Measurements from ENCODE around the gene SH2D6. TPM values are rescaled to one million over a fixed set of nuclear protein-coding genes. Genes with fewer than 3 reads are reported as not detected.

SH2D6 gene
- total RNA-seq, 2 experiments from 2014 or later: 0.30 TPM; not detected in 1

- Mint-ChIP-seq H3K4me1 (ENCODE audit: low read depth) (no peaks in the 10 kb centered on the region), H3K27me3 (no peaks in the 10 kb centered on the region), H3K9me3 (no peaks in the 10 kb centered on the region), H3K36me3 (ENCODE audit: low read depth) (peaks cover 40% of the 10 kb centered on the region), H3K4me3 (no peak overlapping the region), H3K27ac (no peak overlapping the region)
- DNase-seq (no peak), ATAC-seq (ENCODE audit: poor library complexity) (no peak)
- H3K4me3 ChIP-seq (ENCODE audit: low read length): no peak overlapping the region
- no peaks in the 10 kb centered on the region for H3K27me3 ChIP-seq (ENCODE audit: control insufficient read depth in 1 of 2, insufficient read depth in 2 of 2, low read length in 2 of 2)
- peaks cover 0 to 5% of the 10 kb centered on the region in 2 experiments for H3K9me3 ChIP-seq (ENCODE audit: control insufficient read depth in 1 of 2, insufficient read depth in 1 of 2, low read length in 2 of 2)
- no peak for TF ChIP-seq CTCF (IDR thresholded peaks at IDR 0.05)
- peaks cover 23% of the 10 kb centered on the region for H3K36me3 ChIP-seq (ENCODE audit: insufficient read depth, low read length)
- no peak overlapping the region for H3K27ac ChIP-seq (ENCODE audit: low read depth in 1 of 2, low read length in 2 of 2)
- CTCF ChIA-PET: no interaction called here
- POLR2A ChIA-PET: no interaction called here
- intact Hi-C loops (cut with DNase I, micrococcal nuclease): no loop called here
- H3K4me1 ChIP-seq (ENCODE audit: insufficient read depth, low read length): no peaks in the 10 kb centered on the region
Measured at GRCh38 chr2:85371045-85371444, 47.5 kb upstream of the SH2D6 start.

DNA sequence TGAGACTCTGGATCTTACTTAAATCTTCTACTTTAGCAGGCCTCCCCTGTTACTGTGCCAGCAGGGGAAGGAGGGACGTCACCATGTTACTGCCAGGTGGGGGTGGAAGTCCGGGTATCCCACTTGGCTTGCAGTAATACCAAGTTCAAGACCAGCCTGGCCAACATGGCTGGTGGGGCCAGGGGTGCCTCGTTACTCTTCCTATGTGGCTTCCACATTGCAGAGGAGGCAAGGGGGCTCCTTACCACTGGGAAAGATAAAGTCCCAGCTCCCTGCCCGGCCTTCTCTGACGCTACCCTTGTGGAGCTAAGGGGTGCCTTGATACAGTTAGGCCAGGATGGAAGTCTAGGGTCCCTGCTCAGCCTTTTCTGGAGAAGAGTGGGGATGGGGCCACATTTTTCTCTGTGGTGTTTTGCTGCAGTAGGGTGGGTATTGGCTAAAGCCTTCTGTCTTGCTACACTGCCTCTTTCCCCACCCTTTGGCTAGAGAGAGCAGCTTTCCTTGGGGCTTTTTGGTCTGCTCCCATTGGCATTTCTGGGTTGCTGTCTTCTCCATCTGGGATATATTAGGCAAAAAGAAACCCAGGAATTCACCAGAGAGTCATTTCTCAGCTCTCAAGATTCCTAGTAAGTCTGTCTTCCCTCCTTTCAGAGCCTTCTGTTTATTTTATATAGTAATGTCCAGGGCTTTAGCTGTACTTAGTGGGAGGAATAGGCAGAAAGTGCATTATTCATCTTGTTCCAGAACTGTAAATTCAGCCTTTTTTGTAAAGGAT lies 42.0 kb upstream of the SH2D6 start:
- H3K27me3 ChIP-seq (ENCODE audit: control insufficient read depth in 1 of 2, insufficient read depth in 2 of 2, low read length in 2 of 2): no peaks in the 10 kb centered on the region
- no peaks in the 10 kb centered on the region for H3K4me1 ChIP-seq (ENCODE audit: insufficient read depth, low read length)
- Mint-ChIP-seq H3K36me3 (ENCODE audit: low read depth) (peaks cover 67% of the 10 kb centered on the region), H3K4me3 (no peak overlapping the region), H3K27ac (no peak overlapping the region), H3K9me3 (no peaks in the 10 kb centered on the region), H3K4me1 (ENCODE audit: low read depth) (no peaks in the 10 kb centered on the region), H3K27me3 (no peaks in the 10 kb centered on the region)
- ChIA-PET CTCF (no interaction called here), POLR2A (interaction anchor here (0.7 to 1.0 kb wide), 2 partner anchors 22 to 29 kb away, joined by 3 read pairs; partner anchors contain the start of genes ELMOD3 and RETSAT)
- peaks cover 34% of the 10 kb centered on the region for H3K36me3 ChIP-seq (ENCODE audit: insufficient read depth, low read length)
- intact Hi-C loops (cut with DNase I, micrococcal nuclease): loop anchor here in 1 of 2 experiments (1.0 kb wide), 1 partner anchor 12 kb away; no protein-coding TSS in a partner anchor
- TF ChIP-seq CTCF (IDR thresholded peaks at IDR 0.05): no peak
- H3K27ac ChIP-seq (ENCODE audit: low read depth in 1 of 2, low read length in 2 of 2): no peak overlapping the region
- DNase-seq (no peak), ATAC-seq (ENCODE audit: poor library complexity) (no peak)
- H3K4me3 ChIP-seq (ENCODE audit: low read length): no peak overlapping the region
- peaks cover 0 to 8% of the 10 kb centered on the region in 2 experiments for H3K9me3 ChIP-seq (ENCODE audit: control insufficient read depth in 1 of 2, insufficient read depth in 1 of 2, low read length in 2 of 2)

GRCh38 chr2:85377083-85377482 lies 41.4 kb upstream of the SH2D6 start:
- H3K9me3 ChIP-seq (ENCODE audit: control insufficient read depth in 1 of 2, insufficient read depth in 1 of 2, low read length in 2 of 2): peaks cover 0 to 8% of the 10 kb centered on the region in 2 experiments
- H3K27ac ChIP-seq (ENCODE audit: low read depth in 1 of 2, low read length in 2 of 2): no peak overlapping the region
- Mint-ChIP-seq H3K4me3 (no peak overlapping the region), H3K27ac (no peak overlapping the region), H3K9me3 (no peaks in the 10 kb centered on the region), H3K36me3 (ENCODE audit: low read depth) (peaks cover 65% of the 10 kb centered on the region), H3K27me3 (no peaks in the 10 kb centered on the region), H3K4me1 (ENCODE audit: low read depth) (no peaks in the 10 kb centered on the region)
- intact Hi-C loops (cut with DNase I, micrococcal nuclease): no loop called here
- H3K27me3 ChIP-seq (ENCODE audit: control insufficient read depth in 1 of 2, insufficient read depth in 2 of 2, low read length in 2 of 2): no peaks in the 10 kb centered on the region
- DNase-seq (no peak), ATAC-seq (ENCODE audit: poor library complexity) (no peak)
- TF ChIP-seq CTCF (IDR thresholded peaks at IDR 0.05): no peak
- ChIA-PET POLR2A (interaction anchor here (0.7 to 1.0 kb wide), 2 partner anchors 23 to 29 kb away, joined by 3 read pairs; partner anchors contain the start of genes ELMOD3 and RETSAT), CTCF (no interaction called here)
- no peaks in the 10 kb centered on the region for H3K4me1 ChIP-seq (ENCODE audit: insufficient read depth, low read length)
- H3K36me3 ChIP-seq (ENCODE audit: insufficient read depth, low read length): peaks cover 36% of the 10 kb centered on the region
- H3K4me3 ChIP-seq (ENCODE audit: low read length): no peak overlapping the region
